Limb (tissue), 2 donors: ENCODE results near the gene HINFP.
"Not testable (repeated sequence)": the region's sequence is repeated elsewhere in the genome, so short reads cannot be mapped to it uniquely, and the experiment has no call there.

ENCODE experiments used
- DNase-seq, 2 donors: peaks; one replicate each; pipeline ENCODE4 v3.0.0-alpha.2; 2016; ENCODE audit errors: extremely low spot score in 2 of 2

HINFP gene

GRCh38 chr11:119116601-119117000 lies 4.8 kb upstream of the HINFP start:
- no peak for DNase-seq

DNA sequence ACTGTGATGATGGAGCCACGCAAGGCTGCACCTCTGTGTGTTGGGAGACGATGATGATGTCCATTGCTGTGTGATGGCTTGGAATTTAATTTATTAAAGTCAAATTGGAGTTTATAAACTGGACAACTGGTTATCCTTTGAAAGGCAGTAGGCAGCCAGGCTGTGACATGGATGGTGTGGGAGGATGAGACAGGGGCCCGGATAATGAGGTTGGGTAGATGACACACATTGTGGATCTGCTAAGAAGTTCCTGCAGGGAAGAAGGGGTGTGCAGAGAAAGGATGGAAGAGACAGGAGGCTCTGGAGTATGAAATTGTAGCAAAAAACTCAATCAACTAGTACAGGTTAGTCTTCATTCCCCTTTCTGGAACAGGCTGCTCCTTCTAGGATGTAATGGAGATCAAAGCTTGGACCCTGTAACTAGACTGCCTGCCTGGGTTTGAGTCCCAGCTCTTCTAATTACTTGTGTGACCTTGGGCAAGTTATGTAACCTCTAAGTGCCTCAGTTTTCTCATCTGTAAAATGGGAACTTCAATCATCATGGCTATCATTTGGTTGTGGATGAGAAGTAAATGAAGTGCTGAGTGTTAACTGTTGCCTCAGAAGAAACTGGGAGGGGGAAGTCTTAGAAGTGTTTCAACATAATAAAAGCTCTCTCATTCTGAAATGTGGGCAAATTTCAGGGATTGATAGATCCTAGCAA lies 4.2 kb upstream of the HINFP start:
- DNase-seq: no peak

- no peak for DNase-seq
Measured at GRCh38 chr11:119118227-119118626, 3.2 kb upstream of the HINFP start.

DNA sequence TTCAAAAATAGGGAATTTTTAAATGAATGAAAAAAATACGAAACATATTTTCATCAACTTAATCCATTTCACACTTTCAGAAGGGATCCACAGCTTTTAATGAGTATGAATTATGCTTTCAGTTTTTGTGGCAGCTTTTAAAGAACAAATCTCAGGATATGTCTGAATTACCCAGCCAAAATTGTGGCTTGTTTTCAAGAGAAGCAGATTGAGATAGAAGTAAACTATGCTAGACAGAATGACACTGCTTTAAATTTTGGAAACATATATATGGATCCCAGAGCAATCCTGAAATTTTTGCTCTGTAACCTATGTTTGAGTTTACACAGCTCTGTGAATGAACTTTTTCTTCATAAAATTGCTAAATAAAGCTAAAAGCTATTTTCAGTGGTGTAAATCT lies 2.4 kb upstream of the HINFP start:
- DNase-seq: no peak

- DNase-seq: peak in 1 of 2 donors; percentile 50
Measured at GRCh38 chr11:119120639-119121007, 757 bp upstream of the HINFP start.

DNA sequence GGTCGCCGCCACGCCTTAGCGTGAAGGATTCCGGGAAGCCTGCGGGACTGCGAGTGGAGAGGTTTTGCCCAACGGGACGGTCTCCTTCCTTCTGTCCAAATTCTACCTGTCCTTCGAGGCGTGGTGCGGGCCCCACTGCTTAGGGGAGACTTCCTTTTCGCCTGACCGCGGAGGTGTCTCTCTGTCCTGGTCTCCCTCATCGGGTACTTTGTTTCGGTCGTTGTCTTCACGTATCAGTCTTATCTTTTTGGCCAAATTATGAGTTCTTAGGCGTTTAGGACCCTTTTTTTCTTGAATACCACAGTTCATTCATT lies 388 bp downstream of the HINFP start:
- DNase-seq: no peak

DNA sequence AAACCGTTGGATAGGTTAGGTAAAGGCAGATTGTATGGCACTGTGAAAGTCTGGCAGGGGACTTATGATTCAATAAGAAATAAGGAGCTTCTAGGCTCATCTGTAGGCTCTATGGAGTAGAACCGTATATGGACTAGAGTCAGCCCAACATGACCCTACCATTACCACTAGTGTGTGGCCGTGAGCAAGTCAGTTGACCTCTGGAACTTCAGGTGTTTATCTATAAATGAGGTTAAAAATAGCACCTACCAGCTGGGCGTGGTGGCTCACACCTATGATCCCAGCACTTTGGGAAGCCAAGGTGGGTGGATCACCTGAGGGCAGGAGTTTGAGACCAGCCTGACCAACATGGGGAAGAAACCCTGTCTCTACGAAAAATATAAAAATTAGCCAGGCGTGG lies 4.4 kb downstream of the HINFP start:
- DNase-seq: no peak

- no peak for DNase-seq
Measured at GRCh38 chr11:119126675-119127268, 5.4 kb downstream of the HINFP start.

- DNase-seq: no peak
Measured at GRCh38 chr11:119130662-119131061, 9.3 kb downstream of the HINFP start.

GRCh38 chr11:119134389-119134978 lies 13.1 kb downstream of the HINFP start:
- no peak for DNase-seq

GRCh38 chr11:119139276-119139675 lies 17.9 kb downstream of the HINFP start:
- not testable (repeated sequence) for DNase-seq

- DNase-seq: peak; percentile 21 to 65
Measured at GRCh38 chr11:119144825-119145486, 23.6 kb downstream of the HINFP start.

- no peak for DNase-seq
Measured at GRCh38 chr11:119145551-119145950, 24.2 kb downstream of the HINFP start.

- DNase-seq: no peak
Measured at GRCh38 chr11:119147604-119148333, 26.4 kb downstream of the HINFP start.

- no peak for DNase-seq
Measured at GRCh38 chr11:119148720-119149017, 27.3 kb downstream of the HINFP start.

DNA sequence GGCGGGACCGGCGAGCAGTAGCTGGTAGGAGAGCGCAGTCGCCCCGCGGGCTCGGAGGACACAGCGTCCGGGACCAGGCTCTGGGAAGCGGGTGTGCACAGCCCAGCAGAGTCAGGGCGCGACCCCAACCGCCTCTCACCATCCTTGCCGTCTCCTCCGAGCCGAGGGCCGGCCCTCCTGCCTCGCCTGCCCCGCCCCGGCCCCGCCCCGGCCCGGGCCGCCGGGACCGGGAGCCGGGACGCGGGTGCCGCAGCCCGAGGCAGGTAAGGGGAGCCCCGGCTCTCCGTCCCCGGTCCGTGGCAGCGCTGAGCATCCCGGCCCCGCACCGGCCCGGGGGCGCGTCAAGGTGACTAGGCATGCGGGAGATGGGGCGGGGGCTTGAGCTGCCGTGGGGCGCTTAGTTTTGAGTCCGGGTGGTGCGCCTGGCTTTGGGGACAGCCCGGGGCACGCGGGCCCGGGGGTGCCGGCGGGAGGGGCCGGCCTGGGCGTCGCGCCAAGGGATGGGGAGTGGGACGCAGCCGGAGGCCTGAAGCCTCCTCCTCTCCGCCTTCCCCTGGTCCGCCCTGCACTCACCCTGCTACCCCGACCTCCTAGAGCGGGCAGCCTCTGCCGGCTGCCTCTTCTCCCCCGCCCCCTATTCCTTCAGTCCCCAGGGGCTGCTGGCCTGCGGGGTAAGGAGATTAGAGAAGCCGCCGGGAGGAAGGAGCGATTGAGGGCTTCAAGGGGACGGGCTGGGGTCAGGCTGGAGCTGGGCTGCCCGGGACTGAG lies 27.8 kb downstream of the HINFP start, which contains the start of gene ABCG4:
Gene ABCG4 (plus strand): TSS at position 35 of the 768 bp plus-strand sequence. CDS start 914 bp downstream, outside the sequence.
- peak in 1 of 2 donors; percentile 65 for DNase-seq

DNA sequence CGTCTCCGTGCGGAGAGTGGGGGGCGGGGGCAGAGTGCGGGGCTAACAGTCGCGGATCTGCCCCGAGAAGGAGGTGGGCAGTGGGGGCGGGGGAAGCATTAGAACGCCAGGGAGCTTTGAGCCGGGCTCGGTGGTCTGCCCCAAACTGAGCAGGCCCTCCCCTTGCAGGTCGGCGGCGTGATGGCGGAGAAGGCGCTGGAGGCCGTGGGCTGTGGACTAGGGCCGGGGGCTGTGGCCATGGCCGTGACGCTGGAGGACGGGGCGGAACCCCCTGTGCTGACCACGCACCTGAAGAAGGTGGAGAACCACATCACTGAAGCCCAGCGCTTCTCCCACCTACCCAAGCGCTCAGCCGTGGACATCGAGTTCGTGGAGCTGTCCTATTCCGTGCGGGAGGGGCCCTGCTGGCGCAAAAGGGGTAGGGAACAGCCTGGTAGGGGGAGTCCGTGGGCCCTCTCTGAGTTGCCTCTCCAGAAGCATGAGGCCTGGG lies 28.5 kb downstream of the HINFP start:
- no peak for DNase-seq

DNA sequence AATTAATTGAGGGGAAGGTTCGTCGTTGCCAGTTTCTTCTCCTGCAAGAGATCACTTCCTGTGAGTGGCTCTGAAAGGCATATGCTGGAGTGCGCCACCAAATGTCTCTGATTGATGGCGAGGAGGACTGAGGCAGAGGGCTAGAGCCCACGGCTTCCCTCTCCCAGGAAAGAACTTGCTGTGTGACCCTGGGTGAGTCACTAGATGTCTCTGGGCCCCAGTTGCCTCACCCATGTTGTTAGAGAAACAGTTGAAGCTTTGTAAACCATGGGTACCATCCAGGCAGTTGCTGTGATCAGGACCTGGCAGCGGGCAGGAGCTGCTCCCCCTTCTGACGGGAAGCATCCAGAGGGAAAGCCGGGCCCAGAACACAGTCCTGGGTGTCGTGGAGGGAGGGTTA lies 30.7 kb downstream of the HINFP start:
- DNase-seq: no peak

DNA sequence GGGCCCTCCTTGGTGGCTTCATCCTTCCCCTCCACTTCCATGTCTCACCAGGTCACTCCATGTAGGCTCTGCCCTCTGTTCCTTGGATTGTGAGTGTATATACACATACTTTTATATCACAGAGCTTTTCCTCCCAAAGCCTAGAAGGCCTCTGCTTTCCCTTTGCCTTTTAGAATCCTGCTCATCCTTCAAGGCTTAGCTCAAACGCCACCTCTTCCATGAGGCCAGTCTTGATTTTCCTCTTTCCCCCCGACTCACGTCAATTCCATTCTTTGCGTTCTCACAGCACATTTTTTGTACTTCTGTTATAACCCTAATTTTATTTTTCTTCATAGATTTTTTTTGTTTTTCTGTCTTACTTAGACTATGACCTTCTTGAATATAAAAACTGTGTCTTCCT lies 31.2 kb downstream of the HINFP start:
- no peak for DNase-seq

DNA sequence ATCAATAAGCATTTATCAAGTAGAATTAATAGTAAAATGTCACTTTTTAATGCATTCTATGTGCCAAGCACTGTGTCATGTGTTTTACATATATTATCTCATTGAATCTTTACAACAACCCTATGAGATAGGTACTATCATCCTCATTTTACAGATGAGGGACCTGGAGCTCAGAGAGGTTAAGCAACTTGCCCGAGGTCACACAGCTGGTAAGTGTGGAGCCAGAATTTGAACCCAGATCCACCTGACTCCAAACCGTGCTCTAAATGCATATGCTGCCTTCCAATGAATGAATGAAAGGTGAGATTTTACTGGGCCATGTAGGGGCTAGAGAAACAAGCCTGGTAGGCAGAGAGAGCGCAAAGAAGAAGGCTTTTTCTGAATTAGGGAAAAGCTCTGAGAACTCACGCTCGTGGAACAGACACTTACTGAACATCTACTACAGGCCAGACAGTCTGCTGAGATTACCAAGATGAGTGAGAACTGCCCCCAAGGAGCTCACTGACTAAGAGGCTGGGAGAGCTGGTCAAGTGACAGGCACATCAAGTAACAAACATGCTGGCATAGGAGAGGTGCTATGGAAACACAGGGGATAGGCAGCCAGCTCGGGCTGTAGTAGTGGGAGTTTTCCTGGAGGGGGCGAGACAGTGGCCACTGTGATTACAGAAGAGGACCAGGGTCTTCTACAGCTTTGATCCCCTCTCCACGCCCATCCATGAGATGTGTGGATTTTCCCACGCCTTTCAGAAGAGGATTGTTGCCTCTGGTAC lies 31.9 kb downstream of the HINFP start:
- no peak for DNase-seq
